ENCODE measurements around the gene TBC1D22A.
A peak's percentile ranks its signal among the peaks of the same experiment; 100 is the strongest.

The TBC1D22A gene

GRCh38 chr22:46753360-46753759, 9.1 kb upstream of the TBC1D22A start:
- no peak for DNase-seq

- no peak for DNase-seq
Observed at GRCh38 chr22:46753761-46754109, 8.7 kb upstream of the TBC1D22A start.

- DNase-seq = no peak
Observed at GRCh38 chr22:46754110-46754799, 8.2 kb upstream of the TBC1D22A start.

- no peak for DNase-seq
Observed at GRCh38 chr22:46754826-46755225, 7.6 kb upstream of the TBC1D22A start.

GRCh38 chr22:46755525-46755924, 6.9 kb upstream of the TBC1D22A start:
- no peak for DNase-seq

- DNase-seq = no peak
Observed at GRCh38 chr22:46756097-46756496, 6.4 kb upstream of the TBC1D22A start.

- no peak for DNase-seq
Observed at GRCh38 chr22:46757104-46757503, 5.3 kb upstream of the TBC1D22A start.

GRCh38 chr22:46758121-46758520, 4.3 kb upstream of the TBC1D22A start:
- no peak for DNase-seq

- no peak for DNase-seq
Observed at GRCh38 chr22:46758867-46759290, 3.6 kb upstream of the TBC1D22A start.

GRCh38 chr22:46761017-46761416, 1.4 kb upstream of the TBC1D22A start:
- DNase-seq = no peak

- DNase-seq = no peak
Observed at GRCh38 chr22:46761539-46762237, 762 bp upstream of the TBC1D22A start.

- no peak for DNase-seq
Observed at GRCh38 chr22:46763051-46763705, 728 bp downstream of the TBC1D22A start.

- DNase-seq = no peak
Observed at GRCh38 chr22:46764140-46764680, 1.8 kb downstream of the TBC1D22A start.

- DNase-seq = no peak
Observed at GRCh38 chr22:46764779-46765485, 2.5 kb downstream of the TBC1D22A start.

GRCh38 chr22:46766611-46767010, 4.2 kb downstream of the TBC1D22A start:
- DNase-seq = no peak

- DNase-seq = no peak
Observed at GRCh38 chr22:46767249-46767985, 5.0 kb downstream of the TBC1D22A start.

- peak; percentile 1 for DNase-seq
Observed at GRCh38 chr22:46769191-46769675, 6.8 kb downstream of the TBC1D22A start.

- DNase-seq = no peak
Observed at GRCh38 chr22:46769706-46770105, 7.3 kb downstream of the TBC1D22A start.

GRCh38 chr22:46770151-46770641, 7.7 kb downstream of the TBC1D22A start:
- DNase-seq = no peak

GRCh38 chr22:46770726-46771125, 8.3 kb downstream of the TBC1D22A start:
- no peak for DNase-seq

GRCh38 chr22:46773076-46773475, 10.6 kb downstream of the TBC1D22A start:
- DNase-seq = no peak
